Common myeloid progenitor, CD34-positive (primary cell): Measurements from ENCODE around the gene ITPR2.

Source experiments
- CTCF ChIA-PET: fragments of 350-600 bp; sonication (Branson Sonifier 250); formaldehyde crosslinking; loops from one replicate; lab custom pipeline; 2021; ENCODE audit warnings: antibody characterized with exemption; lab: Charles Lee
- POLR2A ChIA-PET: fragments of 350-600 bp; sonication (Branson Sonifier 250); formaldehyde crosslinking; loops from one replicate; lab custom pipeline; 2021; ENCODE audit warnings: antibody characterized with exemption; lab: Charles Lee
- DNase-seq, 3 donors: peaks; one replicate each; pipeline versions ENCODE4 v3.0.0 to v3.0.0-alpha.2; 2013
- H3K27ac ChIP-seq, 2 experiments: 1 replicate in 1 of 2; 2 replicates in 1 of 2; pipeline ENCODE4 v1.7.0; 2013; ENCODE audit warnings: inconsistent platforms in 2 of 2, low read length in 2 of 2, mild to moderate bottlenecking in 2 of 2, low read depth in 1 of 2, moderate library complexity in 1 of 2; ENCODE audit not compliant: severe bottlenecking in 2 of 2, insufficient read depth in 1 of 2, poor library complexity in 1 of 2
- H3K27me3 ChIP-seq, 5 experiments: replicated peaks in 2 of 5; 1 replicate in 3 of 5; 2 replicates in 2 of 5; pipeline versions ENCODE4 v1.6.1 to v1.7.0; 2013; ENCODE audit warnings: low read length in 4 of 5, mild to moderate bottlenecking in 2 of 5, moderate library complexity in 2 of 5, inconsistent platforms in 1 of 5; ENCODE audit not compliant: insufficient read depth in 5 of 5, control insufficient read depth in 4 of 5
- H3K36me3 ChIP-seq, 4 experiments: 1 replicate in 2 of 4; 2 replicates in 2 of 4; pipeline versions ENCODE4 v1.6.1 to v1.7.0; 2013; ENCODE audit warnings: low read length in 3 of 4, control low read depth in 1 of 4, mild to moderate bottlenecking in 1 of 4; ENCODE audit not compliant: control insufficient read depth in 4 of 4, insufficient read depth in 4 of 4
- H3K4me1 ChIP-seq, 4 experiments: 1 replicate in 3 of 4; 2 replicates in 1 of 4; pipeline versions ENCODE4 v1.6.1 to v1.7.1; 2013; ENCODE audit warnings: low read length in 3 of 4, mild to moderate bottlenecking in 3 of 4, control low read depth in 1 of 4, inconsistent platforms in 1 of 4, moderate library complexity in 1 of 4; ENCODE audit not compliant: control insufficient read depth in 4 of 4, insufficient read depth in 4 of 4; ENCODE audit errors: control extremely low read depth in 1 of 4
- H3K4me3 ChIP-seq, 7 experiments: 1 replicate in 4 of 7; 2 replicates in 3 of 7; pipeline versions ENCODE4 v1.5.1 to v1.7.0; 2013; ENCODE audit warnings: mild to moderate bottlenecking in 7 of 7, low read length in 6 of 7, moderate library complexity in 6 of 7, inconsistent platforms in 2 of 7, low read depth in 2 of 7, control low read depth in 1 of 7; ENCODE audit not compliant: insufficient read depth in 4 of 7, control insufficient read depth in 1 of 7; ENCODE audit errors: extremely low read depth in 1 of 7
- H3K9me3 ChIP-seq, 5 experiments: 1 replicate in 4 of 5; 2 replicates in 1 of 5; pipeline versions ENCODE4 v1.6.1 to v1.7.1; 2013; ENCODE audit warnings: low read length in 4 of 5, mild to moderate bottlenecking in 2 of 5, inconsistent platforms in 1 of 5, low read depth in 1 of 5, moderate library complexity in 1 of 5; ENCODE audit not compliant: control insufficient read depth in 4 of 5, insufficient read depth in 2 of 5; ENCODE audit errors: control extremely low read depth in 1 of 5
- WGBS: methylation state at CpG from one replicate; pipeline ENCODE4 v1.1.5; 2013; ENCODE audit not compliant: insufficient coverage; 5-methylcytosine and 5-hydroxymethylcytosine counted together

ITPR2 gene

GRCh38 chr12:26572137-26572536 is 260.9 kb downstream of the ITPR2 start:
- H3K27ac ChIP-seq = no peak overlapping the region
- ChIA-PET CTCF (no interaction called here), POLR2A (no interaction called here)
- peaks cover 0 to 7% (median 1%) of the 10 kb centered on the region in 4 experiments for H3K4me1 ChIP-seq
- DNase-seq = no peak
- H3K36me3 ChIP-seq = peaks cover 7 to 19% (median 13%) of the 10 kb centered on the region in 4 experiments
- 43% methylated on average over 1 of the region's 1 CpG for WGBS
- no peak overlapping the region for H3K4me3 ChIP-seq
- no peaks in the 10 kb centered on the region for H3K27me3 ChIP-seq
- no peaks in the 10 kb centered on the region for H3K9me3 ChIP-seq

DNA sequence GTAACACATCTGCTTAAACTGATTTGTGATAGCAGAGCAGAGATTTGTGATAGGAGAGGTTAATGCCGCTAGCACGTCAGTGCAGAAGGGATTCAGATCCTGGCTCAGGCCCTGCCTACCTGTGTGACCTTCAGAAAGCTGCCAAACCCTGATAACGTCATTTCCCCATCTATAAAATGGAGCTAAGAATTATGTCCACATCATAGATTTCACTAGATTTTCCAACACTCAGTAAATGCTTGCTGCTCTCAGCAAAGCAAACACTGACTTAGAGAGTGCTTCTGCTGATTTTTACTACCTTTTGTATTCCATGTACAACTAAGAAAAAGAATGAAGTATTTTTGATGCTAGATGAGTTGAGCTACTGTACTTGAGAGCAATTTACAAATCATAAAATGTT is 261.4 kb downstream of the ITPR2 start:
- no peak overlapping the region for H3K27ac ChIP-seq
- no peaks in the 10 kb centered on the region for H3K27me3 ChIP-seq
- no peak for DNase-seq
- H3K36me3 ChIP-seq = peaks cover 7 to 14% (median 9%) of the 10 kb centered on the region in 4 experiments
- POLR2A ChIA-PET = no interaction called here
- H3K4me3 ChIP-seq = no peak overlapping the region
- CTCF ChIA-PET = no interaction called here
- 100% methylated on average over 3 of the region's 3 CpGs for WGBS
- H3K9me3 ChIP-seq = no peaks in the 10 kb centered on the region
- H3K4me1 ChIP-seq = peaks cover 0 to 5% (median 1%) of the 10 kb centered on the region in 4 experiments

DNA sequence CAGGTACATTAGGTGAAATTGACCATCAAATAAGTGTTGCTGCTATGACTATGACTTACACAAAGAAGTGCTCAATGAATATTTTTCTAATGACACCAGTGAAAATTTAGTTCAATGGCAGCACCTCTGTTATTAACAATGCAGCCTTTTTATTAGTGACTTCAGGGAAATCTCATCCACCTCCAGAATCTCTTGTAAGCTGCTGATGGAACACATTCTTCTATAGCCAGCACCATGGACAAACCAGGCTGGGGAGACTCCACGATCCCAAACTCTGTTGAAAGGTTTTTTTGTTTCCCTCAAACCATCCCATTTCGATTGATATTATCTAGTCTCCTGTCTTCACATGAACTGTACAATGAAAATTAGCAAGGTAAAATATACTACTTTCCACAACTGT is 265.9 kb downstream of the ITPR2 start:
- Histone ChIP-seq H3K4me3 (no peak overlapping the region), H3K27ac (no peak overlapping the region), H3K9me3 (no peaks in the 10 kb centered on the region), H3K36me3 (peaks cover 3 to 13% (median 11%) of the 10 kb centered on the region in 4 experiments), H3K27me3 (no peaks in the 10 kb centered on the region), H3K4me1 (no peaks in the 10 kb centered on the region)
- POLR2A ChIA-PET = interaction anchor here (0.6 kb wide), 1 partner anchor 25 kb away, joined by 3 read pairs; no protein-coding TSS in a partner anchor
- WGBS = no CpG with 5 or more reads among the region's 2 CpGs
- no peak for DNase-seq
- CTCF ChIA-PET = interaction anchor here (1.3 kb wide), 1 partner anchor 9 kb away, joined by 3 read pairs; no protein-coding TSS in a partner anchor

DNA sequence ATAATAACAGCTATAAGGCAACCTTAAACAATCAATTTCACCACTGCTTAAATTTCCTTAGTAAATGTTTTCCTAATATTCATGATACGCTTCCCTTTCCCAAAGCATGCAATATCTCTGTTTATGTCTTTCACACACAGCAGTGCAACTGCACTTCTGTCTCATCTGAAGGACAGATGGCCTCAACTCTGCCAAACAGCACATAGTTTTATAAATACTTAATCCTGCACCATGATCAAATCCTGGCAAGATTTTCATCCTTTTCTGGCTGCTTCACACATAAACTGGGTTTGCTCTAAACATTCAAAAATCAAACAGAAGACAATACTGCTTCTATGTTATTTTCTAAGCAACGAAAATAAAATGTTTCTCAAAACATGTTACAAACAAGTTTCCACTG is 266.3 kb downstream of the ITPR2 start:
- peaks cover 3 to 14% (median 12%) of the 10 kb centered on the region in 4 experiments for H3K36me3 ChIP-seq
- no peaks in the 10 kb centered on the region for H3K9me3 ChIP-seq
- WGBS = 100% methylated on average over 1 of the region's 2 CpGs
- no peak overlapping the region for H3K27ac ChIP-seq
- POLR2A ChIA-PET = interaction anchor here (0.6 kb wide), 1 partner anchor 26 kb away, joined by 3 read pairs; no protein-coding TSS in a partner anchor
- H3K4me3 ChIP-seq = no peak overlapping the region
- CTCF ChIA-PET = interaction anchor here (1.3 kb wide), 1 partner anchor 9 kb away, joined by 3 read pairs; no protein-coding TSS in a partner anchor
- H3K4me1 ChIP-seq = no peaks in the 10 kb centered on the region
- DNase-seq = no peak
- no peaks in the 10 kb centered on the region for H3K27me3 ChIP-seq

- DNase-seq = no peak
- POLR2A ChIA-PET = no interaction called here
- H3K36me3 ChIP-seq = peaks cover 3 to 16% (median 13%) of the 10 kb centered on the region in 4 experiments
- H3K27me3 ChIP-seq = no peaks in the 10 kb centered on the region
- no peaks in the 10 kb centered on the region for H3K4me1 ChIP-seq
- no peak overlapping the region for H3K27ac ChIP-seq
- H3K9me3 ChIP-seq = peaks cover 0 to under 1% (median 0%) of the 10 kb centered on the region in 5 experiments
- H3K4me3 ChIP-seq = no peak overlapping the region
- CTCF ChIA-PET = no interaction called here
Measured at GRCh38 chr12:26566186-26566585, 266.8 kb downstream of the ITPR2 start.

GRCh38 chr12:26564391-26564790 is 268.6 kb downstream of the ITPR2 start:
- POLR2A ChIA-PET = no interaction called here

DNA sequence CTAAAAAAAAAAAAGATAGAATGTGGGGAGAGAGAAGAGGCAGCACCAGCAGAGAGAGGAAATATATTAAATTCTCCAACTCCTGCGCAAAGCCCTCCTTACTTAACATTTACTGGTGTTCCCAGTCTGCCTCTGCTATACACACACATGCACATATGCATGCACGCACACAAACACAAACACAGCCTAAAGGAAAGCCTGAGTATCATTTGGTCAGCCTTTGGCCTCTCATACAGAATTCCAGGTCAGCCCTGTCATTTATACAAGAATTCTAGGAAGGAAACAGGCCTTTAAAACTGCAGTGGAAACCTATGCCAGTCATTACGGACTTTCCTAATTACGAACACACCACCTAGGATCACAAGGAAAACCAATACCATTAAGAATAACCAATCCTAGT is 269.4 kb downstream of the ITPR2 start:
- WGBS = 100% methylated on average over 1 of the region's 4 CpGs

More at GRCh38 chr12:26564391-26564790, 268.6 kb downstream of the ITPR2 start:
- H3K27me3 ChIP-seq = no peaks in the 10 kb centered on the region
- no peaks in the 10 kb centered on the region for H3K4me1 ChIP-seq
- 98% methylated on average over 4 of the region's 5 CpGs for WGBS
- CTCF ChIA-PET = no interaction called here
- H3K9me3 ChIP-seq = peaks cover 0 to 7% (median 1%) of the 10 kb centered on the region in 5 experiments
- peaks cover 5 to 27% (median 14%) of the 10 kb centered on the region in 4 experiments for H3K36me3 ChIP-seq
- H3K27ac ChIP-seq = no peak overlapping the region
- no peak overlapping the region for H3K4me3 ChIP-seq
- no peak for DNase-seq

More for the DNA sequence above, 269.4 kb downstream of the ITPR2 start:
- Histone ChIP-seq H3K27me3 (no peaks in the 10 kb centered on the region), H3K4me1 (no peaks in the 10 kb centered on the region), H3K4me3 (no peak overlapping the region), H3K9me3 (peaks cover 0 to 8% (median 3%) of the 10 kb centered on the region in 5 experiments), H3K27ac (no peak overlapping the region), H3K36me3 (peaks cover 7 to 32% (median 17%) of the 10 kb centered on the region in 4 experiments)
- CTCF ChIA-PET = interaction anchor here (1.0 kb wide), 1 partner anchor 29 kb away, joined by 3 read pairs; no protein-coding TSS in a partner anchor
- POLR2A ChIA-PET = no interaction called here
- no peak for DNase-seq
